Activated CD8-positive, alpha-beta memory T cell treated with anti-CD3 and anti-CD28 coated beads for 1 hour (primary cell): Measurements from ENCODE around the gene THSD4.
"Not testable (repeated sequence)": the region's sequence is repeated elsewhere in the genome, so short reads cannot be mapped to it uniquely, and the experiment has no call there.

Experiments used
- DNase-seq, 2 donors: peaks; one replicate each; pipeline ENCODE4 v3.0.0-alpha.2; 2020; ENCODE audit warnings: low read depth in 1 of 2; ENCODE audit errors: extremely low read depth in 1 of 2

THSD4 gene

DNA sequence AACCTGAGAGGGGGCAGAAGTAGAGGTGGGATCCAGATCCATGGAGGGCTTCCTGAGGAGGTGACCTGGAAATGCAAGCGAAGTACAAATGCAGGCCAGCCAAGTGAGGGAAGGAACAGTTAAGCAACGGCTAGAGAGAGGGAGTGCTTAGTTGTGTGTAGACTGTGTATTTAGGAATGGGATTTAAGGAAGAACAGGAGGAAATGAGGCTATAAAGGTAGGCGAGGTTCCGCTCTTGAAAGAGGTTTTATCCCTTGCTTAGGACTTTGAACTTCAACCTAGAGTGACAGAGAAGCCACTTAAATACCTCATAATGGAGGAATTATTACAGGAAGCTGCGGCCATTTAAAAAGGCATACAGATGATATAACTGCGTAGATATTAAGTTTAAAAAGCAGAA, 295.1 kb downstream of the THSD4 start:
- DNase-seq, result no peak

DNA sequence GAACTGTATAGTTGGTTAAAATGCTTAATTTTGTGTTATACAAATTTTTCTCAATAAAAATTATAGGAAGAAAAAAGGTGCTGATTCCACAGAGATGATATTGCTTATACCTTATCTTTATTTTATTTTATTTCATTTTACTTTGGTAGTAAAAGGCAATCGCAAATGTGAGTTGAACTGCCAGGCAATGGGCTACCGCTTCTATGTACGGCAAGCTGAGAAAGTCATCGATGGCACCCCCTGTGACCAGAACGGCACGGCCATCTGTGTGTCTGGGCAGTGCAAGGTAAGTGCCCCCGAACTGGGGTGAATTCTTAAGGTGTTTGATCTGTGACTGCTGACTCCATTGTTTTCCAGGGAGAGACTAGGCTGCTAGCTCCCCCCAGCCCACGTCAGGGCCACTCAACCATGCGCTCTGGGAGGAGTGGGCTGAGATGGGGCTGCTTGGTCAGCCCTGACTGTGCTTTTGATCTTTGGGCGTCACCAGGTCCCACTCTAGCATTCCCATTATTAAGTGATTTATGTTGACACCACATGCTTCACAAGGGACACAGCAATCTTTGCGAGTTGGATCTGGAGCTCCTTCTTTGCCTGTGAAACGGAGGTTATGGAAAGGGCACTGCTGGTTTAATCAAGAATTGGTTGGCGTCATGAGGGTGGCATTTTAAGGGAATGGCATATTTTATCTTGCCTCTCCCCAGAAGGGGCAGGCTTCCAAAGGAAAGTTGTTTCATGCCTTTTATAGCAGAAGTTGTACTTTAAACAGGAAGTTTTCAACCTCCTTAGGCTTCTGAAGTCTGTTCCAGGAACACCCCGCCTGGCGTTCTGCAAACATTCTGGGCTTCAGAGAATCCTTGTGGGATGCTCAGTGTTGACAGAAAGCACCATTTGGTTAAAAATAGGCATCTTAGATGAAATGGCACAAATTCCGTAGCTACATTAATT, 296.5 kb downstream of the THSD4 start:
- DNase-seq, result no peak

DNA sequence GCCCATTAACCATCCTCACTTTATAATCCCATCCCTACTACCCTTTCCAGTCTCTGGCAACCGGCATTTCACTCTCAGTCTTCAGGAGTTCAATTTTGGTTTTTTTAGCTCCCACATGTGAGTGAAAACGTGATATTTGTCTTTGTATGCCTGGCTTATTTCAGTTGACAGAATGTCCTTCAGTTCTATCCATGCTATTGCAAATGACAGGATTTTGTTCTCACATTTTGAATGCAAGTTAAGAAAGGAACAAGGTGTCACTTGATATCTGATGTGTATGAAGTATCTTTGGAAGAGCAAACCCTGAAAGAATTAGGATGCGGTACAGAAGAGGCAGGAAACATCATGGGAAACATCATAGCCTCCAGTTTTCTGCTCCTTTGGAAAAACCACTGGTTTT, 298.1 kb downstream of the THSD4 start:
- DNase-seq, result no peak

DNA sequence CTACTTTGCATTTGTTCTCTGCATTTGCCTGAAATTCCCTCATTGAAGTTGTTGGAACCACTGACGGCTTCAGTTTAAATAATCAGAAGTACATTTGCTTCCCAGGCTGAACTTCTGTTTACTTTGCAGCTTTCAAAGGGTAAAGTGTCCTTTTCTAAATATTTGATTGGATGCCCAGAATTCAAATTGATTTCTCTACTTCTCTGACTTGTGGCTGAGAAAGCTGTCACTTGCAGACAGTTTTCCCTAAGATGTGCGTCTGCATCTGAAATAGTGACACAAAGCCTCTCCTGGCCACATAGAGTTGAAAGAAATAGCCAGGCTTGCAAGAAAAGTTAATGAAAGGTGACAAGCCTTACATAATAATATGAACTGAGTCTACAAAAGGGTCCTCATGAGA, 299.6 kb downstream of the THSD4 start:
- no peak for DNase-seq

DNA sequence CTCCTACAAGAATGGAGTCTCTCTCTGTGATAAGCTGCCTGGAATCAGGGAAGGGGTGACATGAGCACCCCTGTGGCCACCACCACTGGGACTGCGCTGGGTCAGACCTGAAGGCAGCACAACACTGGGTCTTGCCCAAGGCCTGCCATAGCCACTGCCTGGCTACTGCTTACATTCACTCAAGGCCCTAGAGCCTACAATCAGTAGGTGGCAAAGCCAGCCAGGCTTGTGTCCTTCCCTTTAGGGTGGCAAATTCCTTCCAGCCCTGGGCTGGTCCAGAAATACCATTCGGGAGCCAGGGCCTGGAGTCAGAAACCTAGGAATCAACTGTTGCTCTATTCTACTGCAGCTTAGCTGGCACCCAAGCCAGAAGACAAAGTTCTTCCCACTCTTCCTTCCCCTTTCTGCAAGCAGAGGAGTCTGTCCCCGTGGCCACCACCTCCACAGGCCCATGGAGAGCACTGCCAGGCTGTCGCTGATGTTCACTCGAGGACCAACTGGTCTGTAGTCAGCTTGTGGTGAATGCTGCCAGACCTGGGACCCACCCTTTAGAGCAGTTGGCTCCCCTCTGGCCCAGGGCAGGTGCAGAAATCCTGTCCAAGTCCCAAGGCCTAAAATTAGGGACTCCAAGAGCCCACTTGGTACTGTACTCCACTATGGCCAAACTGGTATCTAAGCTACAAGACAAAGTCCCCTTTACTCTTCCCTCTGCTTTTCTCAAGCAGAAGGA, 307.4 kb downstream of the THSD4 start:
- DNase-seq, result no peak

DNA sequence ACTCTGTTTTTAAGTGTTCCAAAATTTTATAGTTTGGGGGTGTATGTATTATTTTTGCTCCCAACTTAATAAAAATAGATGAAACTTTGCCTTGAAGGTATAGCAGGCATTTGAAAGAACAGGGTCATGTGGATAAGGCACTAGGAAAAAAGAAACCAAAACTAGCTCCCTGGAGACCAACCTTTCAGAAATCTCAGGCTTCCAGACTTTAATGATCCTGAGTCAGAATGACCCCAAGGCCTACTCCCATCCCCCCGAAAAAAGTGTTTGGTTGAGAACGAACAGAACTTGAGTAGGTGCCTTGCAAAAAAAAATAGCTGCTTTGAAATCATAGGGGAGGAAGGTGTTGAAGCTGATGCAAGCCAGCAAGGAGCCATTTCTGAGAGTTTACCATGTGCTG, 309.5 kb downstream of the THSD4 start:
- no peak for DNase-seq

DNA sequence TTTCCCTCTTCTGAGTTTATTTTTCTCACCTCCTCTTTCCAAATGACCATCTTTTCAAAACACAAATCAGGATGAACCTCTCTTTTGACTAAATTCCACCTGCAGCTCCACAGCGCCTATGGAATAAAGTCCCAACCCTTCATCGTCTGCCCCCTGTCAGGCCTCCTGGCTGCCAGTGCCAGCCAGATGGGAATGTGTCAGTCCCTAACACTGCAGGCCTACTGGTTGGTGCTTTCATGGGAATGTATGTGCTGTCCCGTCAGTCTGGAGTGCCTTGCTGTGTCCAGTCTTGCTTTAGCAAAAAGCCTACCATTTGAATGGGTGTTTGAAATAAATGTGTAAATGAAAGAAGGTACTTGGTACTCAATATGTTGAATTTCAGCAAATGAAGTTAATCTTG, 310.1 kb downstream of the THSD4 start:
- DNase-seq, result no peak

DNA sequence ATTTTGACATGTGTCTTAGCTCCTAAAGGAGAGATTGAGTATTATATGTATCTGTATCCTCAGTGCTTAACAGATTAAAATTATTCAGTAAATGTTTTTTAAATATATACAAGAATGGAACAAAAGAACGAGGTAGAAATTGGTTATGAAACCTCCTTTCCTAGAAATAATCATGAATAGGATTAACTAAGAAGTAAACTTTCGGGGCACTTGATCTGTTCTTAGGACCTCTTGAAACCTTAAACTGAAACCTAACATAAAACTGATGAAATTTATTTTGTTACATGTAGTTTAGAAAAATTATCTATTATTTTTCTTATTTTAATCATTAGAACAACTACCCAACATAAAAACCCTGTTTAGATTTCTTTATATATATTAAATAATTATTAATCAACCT, 311.5 kb downstream of the THSD4 start:
- no peak for DNase-seq

DNA sequence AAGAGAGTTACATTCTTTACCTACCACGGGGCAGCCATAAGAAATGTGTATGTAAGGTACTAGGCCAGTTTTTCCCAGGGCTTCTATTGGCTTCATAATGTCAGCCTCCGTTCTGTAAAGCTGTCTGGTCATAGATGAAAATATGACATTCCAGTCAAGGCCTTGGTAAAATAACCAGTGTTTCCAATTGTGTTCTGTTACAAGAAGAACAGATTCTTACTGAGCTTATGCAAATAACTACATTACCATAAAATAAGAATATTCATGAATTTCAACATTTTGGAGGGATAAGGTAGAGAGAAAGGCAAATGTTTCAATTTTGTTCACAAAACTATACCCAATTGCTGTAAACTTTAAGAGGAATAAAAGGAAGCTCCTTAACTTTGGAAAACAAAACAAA, 315.5 kb downstream of the THSD4 start:
- no peak for DNase-seq

DNA sequence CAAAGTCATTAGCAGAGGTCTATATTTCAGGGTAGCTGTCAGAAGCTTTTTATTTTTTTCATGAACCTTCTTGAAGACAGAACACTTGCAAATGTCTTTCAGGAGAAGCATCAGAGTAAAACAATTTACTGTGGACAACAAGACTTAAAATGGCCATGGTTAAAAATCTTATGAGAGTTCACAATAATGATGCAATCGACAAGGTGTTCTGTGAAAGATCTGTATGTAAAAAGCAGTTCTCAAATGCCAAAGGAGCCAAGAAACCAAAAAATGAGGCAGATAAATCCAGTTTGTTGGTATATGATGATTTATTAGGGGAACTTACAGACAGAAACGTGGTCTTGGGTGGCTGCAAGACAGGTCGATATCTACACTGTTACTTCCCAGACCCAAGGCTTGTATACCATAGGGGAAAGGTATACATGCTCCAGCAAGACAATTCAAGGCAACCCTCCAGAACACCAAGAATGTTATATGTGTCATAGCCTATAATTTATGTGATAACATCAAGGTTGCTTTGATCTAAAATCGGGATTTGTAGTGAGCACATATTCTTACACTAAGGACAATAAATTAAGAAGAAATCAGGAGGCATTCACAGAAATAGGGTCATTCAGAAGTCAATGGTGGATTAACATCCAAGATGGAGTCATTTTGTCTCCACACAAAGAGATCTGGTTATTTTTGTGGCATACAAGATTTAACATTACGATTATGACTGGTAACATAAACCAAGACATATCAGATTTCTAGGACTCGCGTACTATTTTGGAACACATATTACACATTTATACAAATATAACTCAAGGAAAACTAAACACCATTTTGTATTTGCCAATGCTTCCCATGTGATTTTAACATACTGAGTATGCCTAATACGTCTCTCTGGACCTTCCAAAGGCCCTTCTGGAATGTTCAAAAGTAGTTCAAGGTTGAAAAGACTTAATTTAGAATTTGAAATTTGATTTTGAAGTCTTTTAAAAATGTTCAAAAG, 316.4 kb downstream of the THSD4 start:
- DNase-seq, result no peak

DNA sequence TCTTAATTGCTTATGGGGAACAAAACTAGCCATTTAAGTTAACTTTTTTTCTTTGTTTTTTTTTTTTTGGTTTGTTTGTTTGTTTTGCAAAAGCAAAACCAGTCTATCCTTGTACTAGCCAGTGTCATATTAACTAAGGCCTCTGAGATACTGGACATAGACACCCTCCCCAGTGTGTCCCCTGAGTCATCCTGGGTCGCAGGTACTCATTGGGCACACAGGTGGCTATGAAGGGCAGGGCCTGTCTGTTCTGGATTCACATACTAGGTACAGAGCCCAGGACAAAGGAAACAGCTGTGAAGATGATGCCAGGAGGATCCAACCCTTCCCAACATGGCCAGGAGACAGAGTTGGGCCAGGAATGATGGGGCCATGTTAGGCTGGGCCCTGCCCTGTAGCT, 318.1 kb downstream of the THSD4 start:
- DNase-seq, result no peak

DNA sequence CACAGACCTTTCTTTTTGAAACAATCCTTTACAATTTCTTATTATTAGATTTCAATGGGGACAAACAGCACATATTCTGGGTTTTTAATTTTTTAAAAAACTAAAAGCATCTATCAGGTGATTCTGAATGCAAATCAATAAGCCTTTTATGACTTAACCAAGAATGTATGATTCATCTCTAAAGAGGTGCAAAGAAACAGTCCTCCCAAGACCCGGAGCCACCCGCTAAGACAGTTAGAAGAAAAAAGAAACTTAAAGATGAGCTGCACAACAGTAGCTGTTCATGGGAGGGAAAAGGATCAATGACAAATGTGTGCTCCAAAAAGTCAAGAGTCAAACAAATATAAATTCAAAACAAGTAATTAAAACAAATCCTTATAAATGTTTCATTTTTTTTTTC, 319.5 kb downstream of the THSD4 start:
- no peak for DNase-seq

DNA sequence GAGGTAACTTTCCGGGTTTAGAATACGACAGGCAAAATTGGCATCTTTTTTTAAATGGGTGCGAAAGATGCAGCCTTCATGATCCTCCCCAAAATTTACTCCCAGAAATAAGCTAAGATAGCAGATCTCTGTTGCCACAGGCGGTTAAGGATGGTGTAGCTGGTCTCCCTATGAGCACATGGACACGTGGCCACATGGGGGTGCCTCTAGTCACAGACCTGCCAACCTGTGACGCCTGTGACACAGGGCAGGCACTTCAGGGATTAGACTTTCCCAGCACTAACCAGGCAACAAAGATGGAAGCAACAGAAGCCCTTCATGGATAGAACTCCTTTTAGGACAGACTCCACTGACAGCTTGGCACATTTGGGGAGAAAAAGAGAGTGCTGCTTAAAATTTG, 320.3 kb downstream of the THSD4 start:
- no peak for DNase-seq

DNA sequence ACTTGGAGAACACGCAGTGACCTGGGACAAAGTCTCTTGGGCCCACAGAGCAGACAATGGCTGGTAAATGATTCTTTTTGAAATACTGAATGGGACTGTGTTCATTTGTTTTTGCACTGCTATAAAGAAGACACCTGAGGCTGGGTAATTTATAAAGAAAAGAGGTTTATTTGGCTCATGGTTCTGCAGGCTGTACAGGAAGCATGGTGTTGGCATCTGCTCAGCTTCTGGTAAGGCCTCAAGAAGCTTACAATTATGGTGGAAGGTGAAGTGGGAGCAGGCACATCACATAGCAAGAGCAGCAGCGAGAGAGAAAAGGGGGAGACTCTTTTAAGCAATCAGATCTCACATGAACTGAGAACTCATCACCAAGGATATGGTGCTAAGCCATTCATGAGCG, 321.6 kb downstream of the THSD4 start:
- no peak for DNase-seq

DNA sequence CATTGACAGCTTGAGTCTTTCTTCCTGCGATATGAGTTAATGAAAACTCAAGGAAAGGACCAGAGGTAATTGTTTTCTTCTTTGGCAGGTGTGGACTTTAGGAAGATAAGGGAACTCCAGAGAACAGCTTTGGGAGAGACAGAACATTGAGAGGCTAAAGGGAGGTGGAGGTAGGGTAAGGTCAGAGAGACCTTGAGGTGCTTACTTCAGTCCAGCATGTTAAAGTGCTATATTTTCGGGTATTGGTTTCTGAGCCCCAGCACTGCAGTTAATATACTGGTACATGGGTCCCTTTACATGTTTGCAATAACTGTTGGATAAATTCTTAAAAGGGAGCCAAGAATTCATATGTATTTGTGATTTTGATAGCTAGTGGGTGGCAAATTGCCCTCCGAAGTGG, 322.1 kb downstream of the THSD4 start:
- no peak for DNase-seq

DNA sequence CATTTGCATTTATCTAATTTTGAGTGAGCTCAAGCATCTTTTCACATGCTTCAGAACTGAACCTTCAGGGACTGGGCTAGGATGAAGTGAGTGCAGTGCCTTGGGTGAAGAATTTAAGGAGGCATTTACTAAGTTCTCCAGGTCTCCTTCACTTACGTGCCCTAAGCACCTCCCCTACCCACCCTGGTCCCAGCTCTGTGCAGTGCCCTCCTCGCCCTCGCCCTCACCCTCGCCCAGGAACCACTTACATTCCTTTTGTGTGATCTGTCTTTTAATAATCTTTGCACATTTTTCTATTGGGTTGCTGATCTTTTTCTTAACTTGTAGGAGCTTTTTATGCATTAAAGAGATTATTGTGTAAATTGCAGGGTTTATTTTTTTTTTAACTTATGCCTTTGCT, 322.6 kb downstream of the THSD4 start:
- no peak for DNase-seq

DNA sequence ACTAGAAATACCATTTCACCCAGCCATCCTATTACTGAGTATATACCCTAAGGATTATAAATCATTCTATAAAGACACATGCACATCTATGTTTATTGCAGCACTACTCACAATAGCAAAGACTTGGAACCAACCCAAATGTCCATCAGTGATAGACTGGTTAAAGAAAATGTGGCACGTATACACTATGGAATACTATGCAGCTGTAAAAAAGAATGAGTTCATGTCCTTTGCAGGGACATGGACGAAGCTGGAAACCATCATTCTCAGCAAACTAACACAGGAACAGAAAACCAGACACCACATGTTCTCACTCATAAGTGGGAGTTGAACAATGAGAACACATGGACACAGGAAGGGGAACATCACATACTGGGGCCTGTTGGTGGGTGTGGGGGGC, 324.2 kb downstream of the THSD4 start:
- DNase-seq, result not testable (repeated sequence)

DNA sequence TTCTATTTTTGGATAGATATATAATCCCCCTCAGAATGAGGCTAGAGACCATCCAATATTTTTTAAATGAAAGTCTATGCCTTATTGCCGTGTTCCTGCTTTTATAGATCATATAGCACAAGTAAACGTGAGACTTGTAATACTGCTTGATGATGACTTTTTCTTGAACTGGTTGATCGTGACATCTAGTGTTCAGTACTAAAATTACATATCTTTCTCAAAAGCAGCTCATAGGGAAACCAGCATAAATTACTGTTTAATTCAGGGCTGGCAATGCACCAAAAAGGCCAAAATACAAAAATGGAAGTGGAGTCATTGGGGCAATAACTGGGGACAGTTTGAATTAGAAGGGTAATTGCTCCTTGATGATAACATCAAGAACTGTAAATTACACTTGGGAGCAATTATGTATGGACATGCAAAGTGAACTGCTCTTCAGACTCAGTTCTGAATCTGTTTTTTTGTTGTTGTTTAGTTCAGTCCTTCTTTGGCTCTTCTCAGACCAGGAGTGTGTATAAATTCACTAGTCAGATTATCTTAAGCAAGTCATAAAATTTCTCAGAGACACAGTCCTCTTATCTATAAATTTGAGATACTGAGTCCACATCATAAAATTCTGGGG, 325.3 kb downstream of the THSD4 start:
- no peak for DNase-seq

DNA sequence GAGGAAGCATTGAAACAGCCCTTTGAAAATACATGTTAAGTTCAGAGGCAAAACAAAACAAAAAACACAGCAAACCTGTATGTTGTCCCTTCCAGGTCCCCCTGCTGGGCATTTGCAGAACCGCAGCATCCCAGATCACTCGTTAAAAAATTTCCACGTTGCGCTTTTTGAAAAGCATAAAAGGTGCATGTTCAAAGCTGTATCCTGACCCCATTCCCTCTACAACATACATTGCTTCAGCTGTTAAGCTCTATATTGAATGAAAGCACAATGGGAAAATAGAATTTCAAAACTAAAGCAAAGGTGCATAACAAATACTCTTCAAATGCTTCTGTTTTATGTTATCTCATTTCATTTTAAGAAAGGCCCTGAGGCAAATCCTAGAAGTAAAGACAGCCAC, 328.3 kb downstream of the THSD4 start:
- peak in 1 of 2 donors; percentile 8 for DNase-seq

DNA sequence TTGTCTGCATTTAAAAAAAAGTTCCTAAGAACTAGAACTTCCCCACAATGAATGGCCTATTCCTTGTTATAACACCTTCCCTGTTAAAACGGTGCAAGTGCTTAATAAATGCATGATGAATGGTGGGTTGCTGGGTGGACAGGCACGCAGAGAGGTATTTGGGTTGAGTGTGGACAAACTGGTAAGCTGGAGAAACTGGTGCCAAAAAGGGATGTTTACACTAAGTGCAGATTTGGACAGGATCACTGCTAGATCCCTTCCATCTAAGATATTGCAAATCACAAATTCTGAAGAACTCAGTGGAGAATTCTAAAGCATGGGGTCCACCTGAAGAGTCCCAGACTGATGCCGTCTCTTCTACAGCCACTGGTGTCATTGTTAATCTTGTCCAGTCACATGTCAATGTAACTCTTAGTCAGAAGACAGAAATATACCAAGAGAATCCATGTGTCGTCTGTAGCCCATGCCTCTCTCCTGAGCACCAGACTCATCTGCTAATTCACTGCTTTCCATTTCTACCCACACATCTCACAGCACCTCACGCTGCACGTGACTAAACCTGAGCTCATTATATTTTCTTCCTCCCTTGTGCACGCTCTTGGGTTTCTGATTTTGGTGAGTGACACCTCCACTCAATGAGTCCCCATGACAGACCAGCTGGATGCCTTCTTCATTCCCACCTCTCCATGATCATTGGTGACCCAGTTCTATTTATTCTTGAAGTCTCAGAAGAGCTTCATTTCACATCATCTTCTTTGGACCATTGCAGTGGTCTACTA, 328.9 kb downstream of the THSD4 start:
- no peak for DNase-seq
